Ishikawa (cell line): ENCODE measurements around the gene FGD2.

ENCODE experiments used
- CEBPB ChIP-seq: IDR thresholded peaks from 2 replicates; pipeline ENCODE4 v1.6.1; 2012
- CREB1 ChIP-seq: IDR thresholded peaks from 2 replicates; pipeline ENCODE4 v1.6.1; 2012; ENCODE audit warnings: low read depth
- EGR1 ChIP-seq: IDR thresholded peaks from 2 replicates; pipeline ENCODE4 v1.6.1; 2012
- EP300 ChIP-seq: IDR thresholded peaks from 2 replicates; pipeline ENCODE4 v1.6.1; 2012; ENCODE audit warnings: borderline replicate concordance
- FOXM1 ChIP-seq: IDR thresholded peaks from 2 replicates; pipeline ENCODE4 v1.6.1; 2012; ENCODE audit warnings: low read depth, borderline replicate concordance
- NFIC ChIP-seq: IDR thresholded peaks from 2 replicates; pipeline ENCODE4 v1.6.1; 2012
- RAD21 ChIP-seq: IDR thresholded peaks from 2 replicates; pipeline ENCODE4 v1.6.1; 2012; ENCODE audit warnings: low read depth
- TAF1 ChIP-seq: IDR thresholded peaks from 2 replicates; pipeline ENCODE4 v1.6.1; 2012; ENCODE audit warnings: low read depth, mild to moderate bottlenecking
- TCF12 ChIP-seq: IDR thresholded peaks from 2 replicates; pipeline ENCODE4 v1.6.1; 2012; ENCODE audit warnings: low read depth
- TEAD4 ChIP-seq: IDR thresholded peaks from 2 replicates; pipeline ENCODE4 v1.6.1; 2012
- YY1 ChIP-seq: IDR thresholded peaks from 2 replicates; pipeline ENCODE4 v1.6.1; 2012; ENCODE audit warnings: low read depth
- ZBTB7A ChIP-seq: IDR thresholded peaks from 2 replicates; pipeline ENCODE4 v1.6.1; 2012; ENCODE audit warnings: low read depth
- TF ChIP-seq, protein P1 (sequence below): IDR thresholded peaks from 2 replicates; pipeline ENCODE4 v1.6.1; 2012
- TF ChIP-seq, protein P2 (sequence below): IDR thresholded peaks from 2 replicates; pipeline ENCODE4 v1.6.1; 2012
- TF ChIP-seq, protein P3 (sequence below): IDR thresholded peaks from 2 replicates; pipeline ENCODE4 v1.6.1; 2012; ENCODE audit warnings: low read depth, mild to moderate bottlenecking

The FGD2 gene

DNA sequence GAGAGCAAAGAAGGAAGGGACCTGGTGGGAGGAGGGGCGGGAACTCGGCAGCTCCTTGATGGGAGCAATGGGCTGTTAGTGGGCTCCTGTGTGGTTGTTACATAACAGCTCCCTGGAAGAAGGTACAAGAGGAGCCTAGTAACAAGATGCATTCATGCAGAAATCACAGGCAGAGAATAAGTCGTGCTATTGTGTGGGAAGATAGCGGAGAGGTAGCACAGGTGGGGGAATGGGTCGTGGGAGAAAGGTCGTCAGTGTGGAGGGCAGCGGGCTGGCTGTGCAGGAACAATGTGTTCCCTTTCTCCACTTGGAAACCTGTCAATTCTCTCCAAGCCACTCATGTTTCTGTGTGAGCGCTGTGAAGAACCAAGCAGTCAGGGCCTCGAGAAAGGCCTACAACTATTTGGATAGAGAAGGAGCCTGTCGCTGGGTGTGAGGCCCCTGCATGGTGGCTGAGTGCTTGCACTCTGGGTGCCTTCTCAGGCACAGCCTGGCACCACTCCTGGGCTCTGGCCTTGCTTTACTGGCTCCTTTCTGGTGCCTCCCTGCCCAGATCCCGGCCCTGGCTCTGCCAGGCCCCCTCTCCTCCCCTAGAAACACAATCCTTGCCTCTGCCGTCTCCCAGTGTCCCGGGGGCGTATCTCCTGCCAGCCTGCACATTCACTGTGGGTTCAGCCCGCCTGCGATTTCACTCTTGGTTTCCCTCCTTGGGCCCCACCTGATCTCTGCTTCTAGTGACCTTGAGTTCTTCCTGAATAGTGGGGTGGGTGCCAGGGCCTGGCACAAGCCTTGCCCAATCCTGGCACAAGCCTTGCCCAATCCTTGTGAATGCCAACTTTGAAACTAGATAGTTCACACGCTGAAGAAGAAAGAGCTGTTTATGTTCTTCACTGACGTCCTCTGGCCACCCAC, 7.4 kb upstream of the FGD2 start:
- TF ChIP-seq EP300, result no peak
- TF ChIP-seq, protein P1, sequence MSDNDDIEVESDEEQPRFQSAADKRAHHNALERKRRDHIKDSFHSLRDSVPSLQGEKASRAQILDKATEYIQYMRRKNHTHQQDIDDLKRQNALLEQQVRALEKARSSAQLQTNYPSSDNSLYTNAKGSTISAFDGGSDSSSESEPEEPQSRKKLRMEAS, result no peak
- TF ChIP-seq NFIC, result no peak
- no peak for TF ChIP-seq TEAD4
- TF ChIP-seq TCF12, result no peak
- no peak for TF ChIP-seq CREB1
- TF ChIP-seq, protein P2, sequence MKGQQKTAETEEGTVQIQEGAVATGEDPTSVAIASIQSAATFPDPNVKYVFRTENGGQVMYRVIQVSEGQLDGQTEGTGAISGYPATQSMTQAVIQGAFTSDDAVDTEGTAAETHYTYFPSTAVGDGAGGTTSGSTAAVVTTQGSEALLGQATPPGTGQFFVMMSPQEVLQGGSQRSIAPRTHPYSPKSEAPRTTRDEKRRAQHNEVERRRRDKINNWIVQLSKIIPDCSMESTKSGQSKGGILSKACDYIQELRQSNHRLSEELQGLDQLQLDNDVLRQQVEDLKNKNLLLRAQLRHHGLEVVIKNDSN, result no peak
- TF ChIP-seq, protein P3, sequence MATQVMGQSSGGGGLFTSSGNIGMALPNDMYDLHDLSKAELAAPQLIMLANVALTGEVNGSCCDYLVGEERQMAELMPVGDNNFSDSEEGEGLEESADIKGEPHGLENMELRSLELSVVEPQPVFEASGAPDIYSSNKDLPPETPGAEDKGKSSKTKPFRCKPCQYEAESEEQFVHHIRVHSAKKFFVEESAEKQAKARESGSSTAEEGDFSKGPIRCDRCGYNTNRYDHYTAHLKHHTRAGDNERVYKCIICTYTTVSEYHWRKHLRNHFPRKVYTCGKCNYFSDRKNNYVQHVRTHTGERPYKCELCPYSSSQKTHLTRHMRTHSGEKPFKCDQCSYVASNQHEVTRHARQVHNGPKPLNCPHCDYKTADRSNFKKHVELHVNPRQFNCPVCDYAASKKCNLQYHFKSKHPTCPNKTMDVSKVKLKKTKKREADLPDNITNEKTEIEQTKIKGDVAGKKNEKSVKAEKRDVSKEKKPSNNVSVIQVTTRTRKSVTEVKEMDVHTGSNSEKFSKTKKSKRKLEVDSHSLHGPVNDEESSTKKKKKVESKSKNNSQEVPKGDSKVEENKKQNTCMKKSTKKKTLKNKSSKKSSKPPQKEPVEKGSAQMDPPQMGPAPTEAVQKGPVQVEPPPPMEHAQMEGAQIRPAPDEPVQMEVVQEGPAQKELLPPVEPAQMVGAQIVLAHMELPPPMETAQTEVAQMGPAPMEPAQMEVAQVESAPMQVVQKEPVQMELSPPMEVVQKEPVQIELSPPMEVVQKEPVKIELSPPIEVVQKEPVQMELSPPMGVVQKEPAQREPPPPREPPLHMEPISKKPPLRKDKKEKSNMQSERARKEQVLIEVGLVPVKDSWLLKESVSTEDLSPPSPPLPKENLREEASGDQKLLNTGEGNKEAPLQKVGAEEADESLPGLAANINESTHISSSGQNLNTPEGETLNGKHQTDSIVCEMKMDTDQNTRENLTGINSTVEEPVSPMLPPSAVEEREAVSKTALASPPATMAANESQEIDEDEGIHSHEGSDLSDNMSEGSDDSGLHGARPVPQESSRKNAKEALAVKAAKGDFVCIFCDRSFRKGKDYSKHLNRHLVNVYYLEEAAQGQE, result no peak
- no peak for TF ChIP-seq RAD21
- TF ChIP-seq TAF1, result no peak
- no peak for TF ChIP-seq CEBPB
- no peak for TF ChIP-seq YY1
- no peak for TF ChIP-seq FOXM1
- no peak for TF ChIP-seq ZBTB7A

DNA sequence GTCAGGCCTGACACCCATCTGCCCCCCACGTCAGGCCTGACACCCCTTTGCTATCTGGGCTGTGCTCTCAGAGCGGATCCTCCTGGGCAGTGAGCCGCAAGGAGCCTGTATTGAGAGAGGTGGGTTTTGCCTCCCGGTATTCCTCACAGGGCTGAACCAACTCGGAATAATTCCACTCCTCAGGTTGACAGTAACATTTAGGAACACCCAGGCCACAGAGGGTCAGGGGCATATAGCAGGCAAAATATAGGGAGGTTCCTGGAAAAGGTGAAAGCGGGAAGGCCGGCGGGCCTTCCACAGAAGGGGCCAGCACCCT, 6.8 kb upstream of the FGD2 start:
- TF ChIP-seq EP300 (no peak), ZBTB7A (no peak), TEAD4 (no peak), FOXM1 (no peak), EGR1 (no peak), CREB1 (no peak), TAF1 (no peak), CEBPB (no peak), TCF12 (no peak), RAD21 (no peak), YY1 (no peak)
- TF ChIP-seq, protein P2, result no peak
- TF ChIP-seq, protein P3, result no peak

DNA sequence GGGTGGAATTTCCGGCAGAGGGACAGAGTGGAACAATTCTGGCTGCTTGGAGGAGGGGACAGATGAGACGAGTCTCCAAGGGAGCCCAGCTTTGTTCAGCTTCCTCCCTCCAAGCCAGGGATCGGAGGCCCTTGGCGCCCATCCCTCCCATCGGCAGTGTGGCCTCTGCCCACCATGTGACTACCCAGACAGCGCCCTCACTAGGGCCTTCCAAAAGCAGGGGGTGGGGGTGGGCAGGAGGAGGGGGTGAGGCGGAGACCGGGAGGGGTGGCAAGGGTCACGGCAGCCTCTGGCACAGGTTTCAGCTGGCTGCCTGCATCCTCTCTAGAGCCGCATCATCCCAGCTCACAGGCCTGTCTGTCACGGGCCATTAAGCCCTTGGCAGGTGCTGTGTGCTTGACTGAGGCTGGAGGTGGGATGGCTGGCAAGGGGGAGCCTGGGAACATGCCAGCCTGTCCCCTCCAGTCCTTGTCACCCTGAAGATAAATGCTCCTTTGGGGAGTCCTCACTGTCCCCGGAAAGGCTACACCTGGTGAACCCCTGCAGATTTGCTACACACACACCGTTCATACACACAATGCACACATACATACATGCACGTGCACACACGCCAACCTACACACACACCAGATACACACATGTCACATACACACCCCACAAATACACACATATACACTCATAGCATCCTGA, 6.2 kb upstream of the FGD2 start:
- TF ChIP-seq CEBPB (no peak), CREB1 (no peak), ZBTB7A (no peak), RAD21 (no peak), YY1 (no peak), EP300 (no peak)
- TF ChIP-seq, protein P2, result no peak

DNA sequence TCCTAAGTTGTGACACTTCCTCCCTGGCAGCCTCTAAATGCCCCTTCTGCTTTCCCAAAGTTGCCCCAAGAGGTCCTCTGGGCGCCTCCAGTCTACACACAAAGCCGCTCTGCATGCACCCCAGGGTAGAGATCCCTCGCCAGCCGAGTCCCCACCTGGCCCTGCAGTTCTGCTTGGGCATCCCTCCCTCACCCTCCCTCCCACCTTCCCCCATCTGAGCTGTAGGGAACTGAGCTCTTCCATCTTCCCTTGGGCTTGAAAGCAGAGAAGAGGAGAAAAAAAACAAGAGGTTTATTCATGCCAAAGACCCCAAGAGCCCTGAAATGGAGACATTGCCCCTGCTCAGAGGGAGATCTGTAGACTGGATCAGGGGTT, 5.7 kb upstream of the FGD2 start:
- TF ChIP-seq NFIC, result no peak
- TF ChIP-seq TEAD4, result no peak
- TF ChIP-seq YY1, result no peak
- TF ChIP-seq TCF12, result no peak
- TF ChIP-seq TAF1, result no peak
- TF ChIP-seq, protein P1, result no peak
- TF ChIP-seq, protein P3, result no peak
- no peak for TF ChIP-seq CEBPB
- no peak for TF ChIP-seq EP300
